H1 (cell line): Measurements from ENCODE around the gene UNC5B. TPM values are rescaled to one million over a fixed set of nuclear protein-coding genes. Genes with fewer than 3 reads are reported as not detected.

ENCODE experiments used
- BCL11A ChIP-seq, 2 experiments: IDR thresholded peaks; one replicate each; pipeline ENCODE4 v1.6.1; 2011; ENCODE audit warnings: low read depth in 2 of 2, low read length in 2 of 2, mild to moderate bottlenecking in 2 of 2
- BRCA1 ChIP-seq: IDR thresholded peaks from 2 replicates; pipeline ENCODE4 v1.6.1; 2012; ENCODE audit warnings: low read depth, low read length, improper control_type of control experiment
- CBX8 ChIP-seq: fragments of 300-800, 300-1000 bp; sonication (generic); IDR thresholded peaks from 2 replicates; pipeline ENCODE4 v1.7.1; 2016; ENCODE audit warnings: low read depth, low read length, borderline replicate concordance
- CEBPB ChIP-seq: IDR thresholded peaks from 2 replicates; pipeline ENCODE4 v1.6.1; 2012; ENCODE audit warnings: low read depth, low read length
- CTBP2 ChIP-seq: IDR thresholded peaks from 2 replicates; pipeline ENCODE4 v1.7.0; 2011; ENCODE audit warnings: borderline replicate concordance, mild to moderate bottlenecking, moderate library complexity, mixed read lengths, low read length; ENCODE audit not compliant: insufficient read depth, insufficient read length
- GTF2F1 ChIP-seq: IDR thresholded peaks from 2 replicates; pipeline ENCODE4 v1.6.1; 2012; ENCODE audit warnings: low read depth, low read length, improper control_type of control experiment, borderline replicate concordance
- JUND ChIP-seq: IDR thresholded peaks from 2 replicates; pipeline ENCODE4 v1.6.1; 2011; ENCODE audit warnings: mild to moderate bottlenecking, improper control_type of control experiment, low read length
- POLR2A ChIP-seq, 2 experiments: IDR thresholded peaks; 1 replicate in 1 of 2; 2 replicates in 1 of 2; pipeline ENCODE4 v1.6.1; 2011; ENCODE audit warnings: low read depth in 2 of 2, low read length in 2 of 2, mild to moderate bottlenecking in 2 of 2; ENCODE audit errors: control extremely low read depth in 1 of 2
- POLR2AphosphoS5 ChIP-seq: IDR thresholded peaks from 2 replicates; pipeline ENCODE4 v1.6.1; 2011; ENCODE audit warnings: low read depth, low read length
- RAD21 ChIP-seq, 2 experiments: IDR thresholded peaks in 1 of 2; conservative IDR thresholded peaks in 1 of 2; 2 replicates each; pipeline ENCODE4 v1.6.1; 2011; ENCODE audit warnings: low read depth in 2 of 2, low read length in 2 of 2, improper control_type of control experiment in 1 of 2, inconsistent platforms in 1 of 2, mild to moderate bottlenecking in 1 of 2, moderate library complexity in 1 of 2
- RNF2 ChIP-seq: fragments of 200-900, 300-1000 bp; sonication (generic); IDR thresholded peaks from 2 replicates; pipeline ENCODE4 v1.7.1; 2016; ENCODE audit warnings: borderline replicate concordance, low read depth, mild to moderate bottlenecking, antibody characterized with exemption, low read length; ENCODE audit not compliant: poor library complexity, severe bottlenecking; ENCODE audit errors: missing control alignments
- SAP30 ChIP-seq: fragments of 300-600 bp; sonication (generic); IDR thresholded peaks from 2 replicates; pipeline ENCODE4 v1.7.1; 2012; ENCODE audit warnings: low read length, moderate library complexity, mild to moderate bottlenecking, inconsistent platforms; ENCODE audit not compliant: insufficient read depth, insufficient replicate concordance
- SP1 ChIP-seq: IDR thresholded peaks from 2 replicates; pipeline ENCODE4 v1.6.1; 2011; ENCODE audit warnings: low read depth, low read length
- SP2 ChIP-seq: IDR thresholded peaks from 2 replicates; pipeline ENCODE4 v1.6.1; 2012; ENCODE audit warnings: mild to moderate bottlenecking, low read length, inconsistent platforms
- SRF ChIP-seq: IDR thresholded peaks from 2 replicates; pipeline ENCODE4 v1.6.1; 2011; ENCODE audit warnings: mild to moderate bottlenecking, low read depth, low read length, moderate library complexity
- TAF1 ChIP-seq: IDR thresholded peaks from 2 replicates; pipeline ENCODE4 v1.6.1; 2011; ENCODE audit warnings: mild to moderate bottlenecking, low read depth, low read length
- TCF12 ChIP-seq: IDR thresholded peaks from 2 replicates; pipeline ENCODE4 v1.6.1; 2011; ENCODE audit warnings: low read depth, mild to moderate bottlenecking, low read length
- YY1 ChIP-seq: IDR thresholded peaks from 2 replicates; pipeline ENCODE4 v1.6.1; 2011; ENCODE audit warnings: low read depth, mild to moderate bottlenecking, low read length
- ZNF274 ChIP-seq: IDR thresholded peaks from 2 replicates; pipeline ENCODE4 v1.7.0; 2012; ENCODE audit warnings: low read length, borderline replicate concordance; ENCODE audit errors: extremely low read depth
- polyA plus RNA-seq, 7 experiments: library from polyadenylated mRNA; depleted of rRNA in 3 of 7; stranded (reverse) in 5 of 7; unstranded in 2 of 7; fragments of >200 nt in 5 of 7; fragments of 200-250 nt in 2 of 7; gene quantifications; 1 replicate in 5 of 7; 2 replicates in 1 of 7; 4 replicates in 1 of 7; pipeline versions ENCODE4 v1.2.1 to v1.2.3, GENCODE V29; 2011 to 2013; ENCODE audit warnings: missing spikeins in 2 of 7, mixed read lengths in 2 of 7
- total RNA-seq: library from RNA; stranded (reverse); fragmentation: NEBNext Ultra II Directional; extraction: Animal tissue kit (Norgen Biotek cat#: 25700); gene quantifications from 2 replicates; pipeline ENCODE4 v1.2.1, GENCODE V29; 2021
- TF ChIP-seq, protein P1 (sequence below): IDR thresholded peaks from 2 replicates; pipeline ENCODE4 v1.6.1; 2012; ENCODE audit warnings: inconsistent platforms
- TF ChIP-seq, protein P2 (sequence below), 3 experiments: IDR thresholded peaks; 1 replicate in 2 of 3; 2 replicates in 1 of 3; pipeline versions ENCODE4 v1.5.1 to v1.6.1; 2011; ENCODE audit warnings: low read length in 3 of 3, mild to moderate bottlenecking in 3 of 3, inconsistent platforms in 2 of 3, low read depth in 1 of 3, moderate library complexity in 1 of 3; ENCODE audit not compliant: insufficient read depth in 1 of 3; ENCODE audit errors: control extremely low read depth in 1 of 3

UNC5B gene
- total and polyA plus RNA-seq, 2 of the 8 experiments (the other 6 are each of a cell fraction or from before 2014, with no cell fraction given), result 27.9 to 31.8 TPM

DNA sequence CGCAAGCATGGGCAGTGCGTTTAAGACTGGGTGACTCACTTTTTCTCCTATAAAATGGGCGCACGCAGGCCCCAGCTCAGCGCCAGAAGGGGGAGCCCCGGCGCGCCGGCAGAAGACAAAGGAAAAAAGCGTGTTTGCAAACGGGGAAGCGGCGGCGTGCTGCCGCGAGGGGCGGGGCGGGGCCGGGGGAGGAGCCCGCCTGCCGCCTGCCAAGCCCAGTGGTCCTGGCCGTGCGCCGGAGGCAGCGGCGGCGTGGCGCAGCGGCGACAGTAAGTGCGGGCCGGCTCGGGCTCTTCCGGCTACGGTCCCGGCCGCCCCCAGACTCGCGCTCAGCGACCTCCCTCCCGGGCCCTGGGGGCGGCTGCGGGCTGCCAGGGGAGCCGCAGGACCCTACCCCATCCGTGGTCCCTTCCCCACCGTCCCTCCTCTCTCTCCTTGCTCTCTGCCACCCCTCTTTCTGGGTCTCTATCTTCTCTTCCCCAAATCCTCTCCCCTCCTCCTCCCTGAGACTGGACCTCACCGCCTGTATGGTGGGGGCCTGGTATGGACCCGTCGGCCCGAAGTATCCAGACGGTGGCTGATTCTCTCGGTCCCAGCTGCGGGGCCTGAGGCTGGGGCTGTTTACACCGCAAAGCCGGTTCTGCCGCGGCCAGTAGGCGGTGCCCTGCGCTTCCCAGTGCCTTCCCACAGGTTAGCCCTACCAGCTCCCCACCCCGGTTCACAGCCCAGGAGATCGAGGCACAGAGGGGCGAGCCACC is 106.9 kb downstream of the UNC5B start, which contains the start of gene SLC29A3 (continued):
- TF ChIP-seq, protein P1, sequence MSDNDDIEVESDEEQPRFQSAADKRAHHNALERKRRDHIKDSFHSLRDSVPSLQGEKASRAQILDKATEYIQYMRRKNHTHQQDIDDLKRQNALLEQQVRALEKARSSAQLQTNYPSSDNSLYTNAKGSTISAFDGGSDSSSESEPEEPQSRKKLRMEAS, result peak; percentile 71
- TF ChIP-seq POLR2A (IDR thresholded peaks at IDR 0.05; ENCODE audit: control extremely low read depth in 1 of 2, low read depth in 2 of 2, low read length in 2 of 2) (peak in 1 of 2 experiments; percentile 74; a peak in 2 of 3 replicates), RAD21 (IDR thresholded peaks at IDR 0.05 in 1 of 2, conservative IDR thresholded peaks at IDR 0.05 in 1 of 2; ENCODE audit: low read depth in 2 of 2, low read length in 2 of 2) (peak; percentile 76 to 85), CEBPB (no peak), BCL11A (IDR thresholded peaks at IDR 0.05; ENCODE audit: low read depth in 2 of 2, low read length in 2 of 2) (no peak), GTF2F1 (no peak), YY1 (no peak), TAF1 (peak; percentile 58; the same call in 1 of the 2 replicates), JUND (peak; percentile 18; the same call in 1 of the 2 replicates), TCF12 (no peak), RNF2 (no peak), CTBP2 (no peak), BRCA1 (no peak), ZNF274 (no peak), SAP30 (peak; percentile 82), SRF (0 out of 2 replicates have a peak, but pooled peaks have one; percentile 1), SP1 (no peak), CBX8 (no peak), POLR2AphosphoS5 (no peak), SP2 (no peak)
- TF ChIP-seq, protein P2, sequence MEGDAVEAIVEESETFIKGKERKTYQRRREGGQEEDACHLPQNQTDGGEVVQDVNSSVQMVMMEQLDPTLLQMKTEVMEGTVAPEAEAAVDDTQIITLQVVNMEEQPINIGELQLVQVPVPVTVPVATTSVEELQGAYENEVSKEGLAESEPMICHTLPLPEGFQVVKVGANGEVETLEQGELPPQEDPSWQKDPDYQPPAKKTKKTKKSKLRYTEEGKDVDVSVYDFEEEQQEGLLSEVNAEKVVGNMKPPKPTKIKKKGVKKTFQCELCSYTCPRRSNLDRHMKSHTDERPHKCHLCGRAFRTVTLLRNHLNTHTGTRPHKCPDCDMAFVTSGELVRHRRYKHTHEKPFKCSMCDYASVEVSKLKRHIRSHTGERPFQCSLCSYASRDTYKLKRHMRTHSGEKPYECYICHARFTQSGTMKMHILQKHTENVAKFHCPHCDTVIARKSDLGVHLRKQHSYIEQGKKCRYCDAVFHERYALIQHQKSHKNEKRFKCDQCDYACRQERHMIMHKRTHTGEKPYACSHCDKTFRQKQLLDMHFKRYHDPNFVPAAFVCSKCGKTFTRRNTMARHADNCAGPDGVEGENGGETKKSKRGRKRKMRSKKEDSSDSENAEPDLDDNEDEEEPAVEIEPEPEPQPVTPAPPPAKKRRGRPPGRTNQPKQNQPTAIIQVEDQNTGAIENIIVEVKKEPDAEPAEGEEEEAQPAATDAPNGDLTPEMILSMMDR (IDR thresholded peaks at IDR 0.05; ENCODE audit: control extremely low read depth in 1 of 3, insufficient read depth in 1 of 3, low read depth in 1 of 3, low read length in 3 of 3), result peak; percentile 76 to 89 (median 88)
